Activated naive CD4-positive, alpha-beta T cell treated with anti-CD3 and anti-CD28 coated beads for 36 hours (primary cell): ENCODE data around the gene MAD1L1. TPM values are rescaled to one million over a fixed set of nuclear protein-coding genes. Genes with fewer than 3 reads are reported as not detected.

Experiments
- CTCF ChIA-PET: fragments of 350-600 bp; sonication (Branson Sonifier 250); formaldehyde crosslinking; loops from one replicate; lab custom pipeline; 2021; ENCODE audit warnings: antibody characterized with exemption; lab: Charles Lee
- DNase-seq: peaks from one replicate; pipeline ENCODE4 v3.0.0-alpha.2; 2020
- H3K27ac Mint-ChIP-seq: one replicate; pipeline ENCODE4 v1.8.0; 2021; ENCODE audit warnings: mild to moderate bottlenecking, mixed read lengths
- H3K27me3 Mint-ChIP-seq: one replicate; pipeline ENCODE4 v1.8.0; 2021; ENCODE audit warnings: low read depth, mixed read lengths
- H3K36me3 Mint-ChIP-seq: one replicate; pipeline ENCODE4 v1.8.0; 2021; ENCODE audit warnings: low read depth, mixed read lengths
- H3K4me1 Mint-ChIP-seq: one replicate; pipeline ENCODE4 v1.8.0; 2021; ENCODE audit warnings: low read depth, mixed read lengths
- H3K4me3 Mint-ChIP-seq: one replicate; pipeline ENCODE4 v1.8.0; 2021; ENCODE audit warnings: mild to moderate bottlenecking, moderate library complexity, mixed read lengths
- H3K9me3 Mint-ChIP-seq: one replicate; pipeline ENCODE4 v1.8.0; 2021; ENCODE audit warnings: mixed read lengths
- intact Hi-C: fragments of 100-400 bp; cut with micrococcal nuclease; formaldehyde crosslinking; loops from one replicate; pipeline ENCODE4 v1.15.1; 2023
- total RNA-seq, 2 experiments: library from RNA; stranded (reverse); gene quantifications; one replicate each; pipeline ENCODE4 v1.2.3, GENCODE V29; 2021

MAD1L1 gene
- total RNA-seq, 2 experiments from 2014 or later = 37.5 to 40.2 TPM

DNA sequence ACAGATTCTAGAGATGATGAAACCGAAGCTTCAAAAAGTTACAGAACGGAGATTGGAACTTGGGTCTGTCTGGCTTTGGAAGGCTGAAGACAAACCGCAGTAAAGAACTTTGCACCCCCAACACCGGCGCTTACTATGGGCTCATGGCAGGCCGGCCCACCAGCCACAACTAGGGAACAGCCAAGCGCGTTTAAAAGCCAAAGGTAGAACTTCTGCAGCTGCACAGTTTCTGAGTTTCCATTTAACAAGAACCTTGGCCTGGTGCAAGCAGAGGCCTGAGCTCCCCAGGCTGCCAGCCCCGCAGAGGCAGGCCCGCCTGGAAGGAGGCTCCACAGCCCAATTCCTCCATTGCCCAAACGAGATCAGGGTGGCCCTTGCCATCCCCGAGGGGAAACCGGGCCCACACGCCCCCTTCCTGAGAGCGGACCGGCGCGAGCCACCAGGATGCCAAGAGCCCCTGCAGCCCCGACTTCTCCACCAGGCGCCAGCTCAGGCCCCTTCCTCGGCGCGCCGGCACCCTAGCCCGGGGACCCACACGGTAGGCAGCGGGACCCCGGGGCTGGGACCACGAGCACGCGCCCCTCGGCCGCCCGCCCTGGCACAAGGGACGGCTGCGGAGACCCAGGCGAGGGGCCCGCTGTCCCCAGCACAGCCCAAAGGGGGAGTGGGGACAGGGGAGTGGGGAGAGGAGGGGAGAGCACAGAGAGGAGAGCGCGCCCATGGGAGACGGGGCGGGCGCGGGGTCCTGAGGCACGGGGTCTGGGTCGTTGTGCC, 566 bp downstream of the MAD1L1 start:
- H3K27me3 Mint-ChIP-seq = no peaks in the 10 kb centered on the region
- no peaks in the 10 kb centered on the region for H3K9me3 Mint-ChIP-seq
- H3K4me3 Mint-ChIP-seq = peak overlapping the region; percentile 88
- H3K27ac Mint-ChIP-seq = peak overlapping the region; percentile 46
- intact Hi-C loops = loop anchor here (1.0 to 5.0 kb wide), 4 partner anchors 10 to 325 kb away; partner anchors contain the start of genes BRAT1, IQCE, MRM2 and NUDT1
- peak; percentile 22 for DNase-seq
- peaks cover 23% of the 10 kb centered on the region for H3K36me3 Mint-ChIP-seq
- peaks cover 32% of the 10 kb centered on the region for H3K4me1 Mint-ChIP-seq
- CTCF ChIA-PET = interaction anchor here (1.2 kb wide), 1 partner anchor 116 kb away, joined by 3 read pairs; no protein-coding TSS in a partner anchor

DNA sequence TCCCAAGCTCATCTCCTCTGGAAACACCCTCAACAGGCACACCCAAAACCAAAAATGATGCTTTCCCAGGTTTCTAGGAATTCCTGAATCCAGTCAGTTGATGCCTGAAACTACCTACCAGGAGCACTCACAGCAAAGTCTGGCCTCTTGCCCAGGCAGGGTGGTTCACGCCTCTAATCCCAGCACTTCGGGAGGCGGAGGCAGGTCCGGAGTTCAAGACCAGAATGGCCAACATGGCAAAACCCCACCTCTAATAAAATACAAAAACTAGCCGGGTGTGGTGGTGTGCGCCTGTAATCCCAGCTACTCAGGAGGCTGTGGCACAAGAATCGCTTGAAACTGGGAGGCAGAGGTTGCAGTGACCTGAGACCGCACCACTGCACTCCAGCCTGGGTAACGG, 1.9 kb downstream of the MAD1L1 start:
- DNase-seq = no peak
- H3K4me1 Mint-ChIP-seq = peaks cover 30% of the 10 kb centered on the region
- intact Hi-C loops = loop anchor here (5.0 kb wide), 2 partner anchors 129 to 326 kb away; partner anchors contain the start of genes BRAT1 and IQCE
- CTCF ChIA-PET = interaction anchor here (1.2 kb wide), 1 partner anchor 117 kb away, joined by 3 read pairs; no protein-coding TSS in a partner anchor
- H3K4me3 Mint-ChIP-seq = no peak overlapping the region
- H3K36me3 Mint-ChIP-seq = peaks cover 19% of the 10 kb centered on the region
- H3K27me3 Mint-ChIP-seq = no peaks in the 10 kb centered on the region
- no peaks in the 10 kb centered on the region for H3K9me3 Mint-ChIP-seq
- no peak overlapping the region for H3K27ac Mint-ChIP-seq

DNA sequence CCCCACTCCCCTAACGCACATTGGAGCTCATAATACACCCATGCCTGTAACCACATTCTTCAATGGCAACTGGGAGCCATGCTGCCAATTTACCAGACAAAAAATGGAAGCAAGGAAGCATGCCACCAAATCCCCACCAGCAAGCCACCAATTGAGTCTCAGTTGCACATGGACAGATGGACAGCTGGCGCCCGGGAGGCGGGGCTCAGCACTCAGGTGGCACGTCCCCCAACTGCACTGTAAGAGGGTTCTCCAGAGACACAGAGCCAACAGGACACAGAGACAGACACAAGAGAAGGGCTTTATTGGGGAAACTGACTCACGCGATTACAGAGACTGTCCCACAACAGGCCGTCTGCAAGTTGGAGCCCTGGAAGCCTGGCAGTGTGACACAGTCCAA, 2.5 kb downstream of the MAD1L1 start:
- Mint-ChIP-seq H3K4me3 (no peak overlapping the region), H3K36me3 (peaks cover 17% of the 10 kb centered on the region), H3K4me1 (peaks cover 30% of the 10 kb centered on the region), H3K27ac (no peak overlapping the region), H3K9me3 (no peaks in the 10 kb centered on the region), H3K27me3 (no peaks in the 10 kb centered on the region)
- intact Hi-C loops = loop anchor here (5.0 kb wide), 2 partner anchors 128 to 327 kb away; partner anchors contain the start of genes BRAT1 and IQCE
- no peak for DNase-seq
- CTCF ChIA-PET = no interaction called here

DNA sequence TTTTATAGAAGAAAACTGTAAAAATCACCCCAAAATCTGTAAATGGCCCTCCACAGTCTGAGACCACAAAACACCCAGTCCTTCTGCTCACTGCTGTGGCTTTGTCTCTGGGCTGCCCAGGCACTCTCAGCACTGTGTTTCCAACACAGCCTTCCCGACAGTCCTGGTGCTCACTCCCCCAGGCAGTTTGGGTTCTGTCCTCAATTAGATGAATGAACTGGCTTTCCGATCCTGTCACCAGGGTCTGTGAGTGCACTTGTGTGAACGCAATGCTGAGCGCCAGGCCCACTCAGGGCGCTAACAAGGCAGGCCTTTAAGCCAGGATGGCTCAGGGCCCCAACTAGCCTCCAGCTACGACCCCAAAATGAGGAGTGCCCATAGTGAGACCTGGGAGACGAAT, 3.3 kb downstream of the MAD1L1 start:
- intact Hi-C loops = no loop called here
- CTCF ChIA-PET = no interaction called here
- DNase-seq = no peak
- H3K9me3 Mint-ChIP-seq = no peaks in the 10 kb centered on the region
- H3K4me1 Mint-ChIP-seq = peaks cover 30% of the 10 kb centered on the region
- no peak overlapping the region for H3K4me3 Mint-ChIP-seq
- no peak overlapping the region for H3K27ac Mint-ChIP-seq
- H3K27me3 Mint-ChIP-seq = no peaks in the 10 kb centered on the region
- H3K36me3 Mint-ChIP-seq = peaks cover 14% of the 10 kb centered on the region

DNA sequence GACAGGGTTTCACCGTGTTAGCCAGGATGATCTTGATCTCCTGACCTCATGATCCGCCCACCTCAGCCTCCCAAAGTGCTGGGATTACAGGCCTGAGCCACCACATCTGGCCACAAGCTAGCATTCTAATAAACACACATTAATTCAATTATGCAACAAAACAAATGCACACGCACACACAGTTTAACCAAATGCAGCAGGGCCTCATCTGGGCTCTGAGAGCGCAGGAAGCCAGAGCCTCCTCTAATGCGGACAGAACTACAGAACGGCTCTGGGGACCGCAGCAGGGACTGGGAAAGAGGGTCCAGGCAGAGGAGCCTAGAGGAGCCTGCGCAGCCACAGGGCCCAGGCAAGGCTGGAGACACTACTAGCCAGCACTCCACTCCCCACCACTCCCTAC, 3.8 kb downstream of the MAD1L1 start:
- Mint-ChIP-seq H3K4me3 (no peak overlapping the region), H3K27ac (no peak overlapping the region), H3K4me1 (peaks cover 30% of the 10 kb centered on the region), H3K27me3 (no peaks in the 10 kb centered on the region), H3K9me3 (no peaks in the 10 kb centered on the region), H3K36me3 (peaks cover 15% of the 10 kb centered on the region)
- intact Hi-C loops = no loop called here
- DNase-seq = no peak
- CTCF ChIA-PET = no interaction called here

DNA sequence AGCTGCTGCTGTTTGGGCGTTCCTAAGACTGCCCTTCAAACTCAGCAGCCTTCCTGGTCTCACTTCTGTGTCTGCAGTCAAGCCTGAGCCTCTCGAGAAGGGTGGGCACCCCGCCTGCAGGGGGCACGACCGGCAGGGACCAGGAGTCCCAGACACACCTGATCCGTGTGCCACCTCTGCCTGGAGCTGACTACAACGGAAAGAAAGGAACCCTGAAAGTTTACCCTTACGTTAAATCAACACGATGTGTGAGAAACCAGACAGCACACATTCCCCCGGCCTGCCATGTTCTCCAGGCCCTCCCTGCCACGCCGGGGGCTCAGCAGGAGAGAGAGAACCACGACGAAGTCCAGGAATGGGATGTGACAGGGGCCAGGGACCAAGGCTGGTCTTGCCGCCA, 5.0 kb downstream of the MAD1L1 start:
- no peak overlapping the region for H3K4me3 Mint-ChIP-seq
- H3K27me3 Mint-ChIP-seq = no peaks in the 10 kb centered on the region
- intact Hi-C loops = no loop called here
- no peaks in the 10 kb centered on the region for H3K9me3 Mint-ChIP-seq
- H3K36me3 Mint-ChIP-seq = peaks cover 14% of the 10 kb centered on the region
- CTCF ChIA-PET = no interaction called here
- DNase-seq = no peak
- peaks cover 24% of the 10 kb centered on the region for H3K4me1 Mint-ChIP-seq
- no peak overlapping the region for H3K27ac Mint-ChIP-seq

DNA sequence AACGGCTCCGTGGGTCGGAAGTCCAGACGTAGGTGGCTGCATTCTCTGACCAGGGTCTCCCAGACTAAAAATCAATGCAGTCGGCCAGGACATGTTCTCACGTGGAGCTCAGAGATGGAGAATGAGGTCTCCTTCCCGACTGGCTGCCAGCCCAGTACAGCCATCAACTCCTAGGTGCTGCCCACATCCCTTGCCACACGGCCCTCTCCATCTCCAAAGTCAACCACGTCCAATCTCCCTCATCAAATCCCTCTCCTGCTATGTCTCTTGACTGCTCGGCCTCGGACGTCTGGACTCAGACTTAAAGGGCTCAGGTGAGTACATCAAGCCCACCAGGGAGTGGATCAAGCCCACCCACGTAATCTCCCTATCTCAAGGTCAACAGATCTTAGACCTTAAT, 6.9 kb downstream of the MAD1L1 start:
- Mint-ChIP-seq H3K27me3 (no peaks in the 10 kb centered on the region), H3K4me1 (peaks cover 14% of the 10 kb centered on the region), H3K9me3 (no peaks in the 10 kb centered on the region), H3K4me3 (no peak overlapping the region), H3K36me3 (peaks cover 14% of the 10 kb centered on the region), H3K27ac (no peak overlapping the region)
- intact Hi-C loops = no loop called here
- DNase-seq = no peak
- CTCF ChIA-PET = no interaction called here

DNA sequence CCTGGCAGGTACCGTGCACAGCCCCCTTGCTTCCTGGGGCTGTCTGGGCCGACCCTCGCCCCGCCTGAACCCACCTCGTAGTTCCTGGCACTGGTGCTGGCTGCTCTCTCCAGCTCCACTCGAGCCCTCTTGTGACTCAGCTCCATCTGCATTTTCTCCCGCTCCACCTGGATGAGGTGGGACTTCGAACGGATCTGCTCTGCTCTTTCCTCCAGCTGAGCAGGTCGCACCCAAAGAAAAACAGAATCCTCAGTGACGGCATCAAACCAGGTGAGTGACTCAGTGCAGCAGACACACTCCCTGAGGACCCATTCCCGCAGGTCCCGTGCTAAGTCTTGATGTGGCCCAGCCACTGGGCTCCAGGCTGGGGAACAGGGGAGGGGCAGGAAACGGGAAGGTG, 7.4 kb downstream of the MAD1L1 start:
- no peak for DNase-seq
- Mint-ChIP-seq H3K27ac (no peak overlapping the region), H3K9me3 (no peaks in the 10 kb centered on the region), H3K4me3 (no peak overlapping the region), H3K36me3 (peaks cover 14% of the 10 kb centered on the region), H3K4me1 (peaks cover 9% of the 10 kb centered on the region), H3K27me3 (no peaks in the 10 kb centered on the region)
- CTCF ChIA-PET = interaction anchor here (0.7 kb wide), 1 partner anchor 14 kb away, joined by 3 read pairs; no protein-coding TSS in a partner anchor
- intact Hi-C loops = no loop called here

DNA sequence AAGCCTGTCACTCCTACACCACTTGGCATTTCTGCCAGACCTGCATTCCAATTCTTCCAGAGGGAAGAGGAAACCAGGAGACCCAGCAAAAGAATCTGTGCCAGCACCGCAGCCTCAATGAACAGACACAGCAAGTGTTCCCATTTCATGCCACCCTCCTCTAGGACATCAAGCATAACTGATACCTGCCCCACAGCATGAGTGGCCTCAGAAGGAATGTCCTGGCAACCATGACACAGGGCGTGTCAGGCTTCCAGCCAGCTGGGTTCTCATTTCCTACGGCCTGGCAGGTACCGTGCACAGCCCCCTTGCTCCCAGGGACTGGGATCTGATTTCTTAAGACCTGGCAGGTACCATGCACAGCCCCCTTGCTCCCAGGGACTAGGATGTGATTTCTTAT, 7.8 kb downstream of the MAD1L1 start:
- CTCF ChIA-PET = interaction anchor here (0.7 kb wide), 1 partner anchor 14 kb away, joined by 3 read pairs; no protein-coding TSS in a partner anchor
- Mint-ChIP-seq H3K36me3 (peaks cover 10% of the 10 kb centered on the region), H3K4me3 (no peak overlapping the region), H3K4me1 (peaks cover 5% of the 10 kb centered on the region), H3K9me3 (no peaks in the 10 kb centered on the region), H3K27me3 (no peaks in the 10 kb centered on the region), H3K27ac (no peak overlapping the region)
- intact Hi-C loops = no loop called here
- DNase-seq = no peak

DNA sequence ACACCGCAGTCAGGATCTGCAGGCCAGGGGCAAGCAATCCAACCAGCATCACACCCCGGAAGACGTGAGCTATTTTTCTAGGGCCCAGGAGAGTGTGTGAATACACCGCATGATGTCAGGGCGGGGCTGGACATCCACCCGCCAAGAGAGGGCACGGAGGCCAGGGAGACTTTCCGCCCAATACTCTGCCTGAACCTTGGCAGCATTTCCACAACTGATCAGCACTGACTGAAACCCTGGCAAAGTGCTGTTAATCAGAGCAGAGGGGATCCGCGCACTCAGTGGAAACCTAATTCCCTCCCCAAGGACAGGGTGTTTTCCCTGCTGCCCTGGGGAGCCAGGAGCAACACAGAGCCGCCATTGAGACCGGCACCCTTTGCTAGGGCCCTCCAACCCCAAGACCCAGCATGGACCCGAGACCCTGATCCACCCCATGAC, 8.2 kb downstream of the MAD1L1 start:
- H3K4me3 Mint-ChIP-seq = no peak overlapping the region
- DNase-seq = no peak
- H3K9me3 Mint-ChIP-seq = no peaks in the 10 kb centered on the region
- no peak overlapping the region for H3K27ac Mint-ChIP-seq
- H3K36me3 Mint-ChIP-seq = peaks cover 8% of the 10 kb centered on the region
- H3K27me3 Mint-ChIP-seq = no peaks in the 10 kb centered on the region
- peaks cover under 1% of the 10 kb centered on the region for H3K4me1 Mint-ChIP-seq
- CTCF ChIA-PET = no interaction called here
- intact Hi-C loops = no loop called here

DNA sequence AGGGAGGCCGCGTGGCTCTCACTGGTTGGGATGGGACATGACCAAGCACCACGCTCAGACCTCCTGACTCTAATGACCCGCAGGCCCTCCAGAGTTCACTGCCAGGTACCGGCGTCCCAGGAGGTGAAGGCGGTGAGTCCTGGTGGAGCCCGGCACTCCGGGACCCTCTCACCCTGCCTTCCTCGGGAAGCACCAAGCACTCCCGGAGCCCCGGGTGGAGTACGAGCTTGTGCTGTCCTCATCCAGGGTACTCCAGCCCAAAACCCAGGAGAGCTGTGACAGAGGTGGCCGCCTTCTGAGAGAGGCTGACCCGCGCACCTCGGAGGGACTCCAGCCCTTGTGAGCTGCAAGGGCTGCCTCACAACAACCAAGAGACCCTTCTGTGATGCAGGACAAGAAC, 9.4 kb downstream of the MAD1L1 start:
- intact Hi-C loops = no loop called here
- Mint-ChIP-seq H3K4me3 (no peak overlapping the region), H3K4me1 (no peaks in the 10 kb centered on the region), H3K9me3 (no peaks in the 10 kb centered on the region), H3K36me3 (peaks cover 8% of the 10 kb centered on the region), H3K27ac (no peak overlapping the region), H3K27me3 (no peaks in the 10 kb centered on the region)
- no peak for DNase-seq
- CTCF ChIA-PET = no interaction called here

DNA sequence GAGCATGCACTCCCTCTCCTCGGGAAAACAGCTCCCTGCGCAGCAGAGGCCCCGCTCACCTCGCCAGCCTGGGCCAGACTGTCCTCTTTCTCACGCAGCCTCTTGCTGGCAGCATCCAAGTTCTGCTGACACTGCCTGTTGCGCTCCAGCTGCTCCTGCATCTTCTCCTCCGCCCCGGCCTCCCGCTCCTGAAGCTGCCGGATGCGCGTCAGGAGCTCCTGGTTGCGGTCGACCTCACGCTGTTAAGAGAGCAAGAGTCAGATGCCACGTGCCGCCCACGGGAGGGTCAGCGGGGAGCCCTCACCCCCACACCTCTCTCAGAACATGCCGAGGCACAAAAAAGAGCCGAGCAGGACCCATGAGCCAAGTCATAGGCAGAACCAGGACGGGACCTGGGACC, 10.2 kb downstream of the MAD1L1 start:
- H3K4me3 Mint-ChIP-seq = no peak overlapping the region

DNA sequence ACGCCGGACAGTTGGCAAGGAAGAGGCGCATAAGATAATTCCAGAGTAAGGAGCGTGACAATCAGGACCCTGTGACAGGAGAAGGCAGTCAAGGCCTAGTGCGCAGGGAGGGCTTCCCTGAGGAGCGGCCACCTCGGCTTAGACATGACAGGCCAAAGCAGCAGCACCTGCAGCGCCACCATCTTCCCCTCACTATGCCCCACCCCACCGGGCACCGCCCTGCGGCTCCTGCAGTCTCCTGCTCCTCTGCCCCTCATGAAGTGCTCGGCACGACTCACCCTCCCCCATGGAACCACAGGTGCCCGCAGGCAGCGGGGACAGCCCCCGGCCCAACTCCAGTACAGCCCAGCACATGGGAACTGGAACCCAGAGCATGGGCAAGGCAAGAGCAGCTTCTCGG, 11.8 kb downstream of the MAD1L1 start:
- intact Hi-C loops = no loop called here
- Mint-ChIP-seq H3K9me3 (no peaks in the 10 kb centered on the region), H3K4me1 (no peaks in the 10 kb centered on the region), H3K27ac (no peak overlapping the region), H3K27me3 (no peaks in the 10 kb centered on the region), H3K36me3 (peaks cover 20% of the 10 kb centered on the region), H3K4me3 (no peak overlapping the region)
- DNase-seq = no peak
- CTCF ChIA-PET = no interaction called here

More for the DNA sequence above, 10.2 kb downstream of the MAD1L1 start:
- H3K4me1 Mint-ChIP-seq = no peaks in the 10 kb centered on the region
- no peaks in the 10 kb centered on the region for H3K9me3 Mint-ChIP-seq
- H3K36me3 Mint-ChIP-seq = peaks cover 14% of the 10 kb centered on the region
- no peaks in the 10 kb centered on the region for H3K27me3 Mint-ChIP-seq
- CTCF ChIA-PET = interaction anchor here (0.7 kb wide), 1 partner anchor 489 kb away, joined by 3 read pairs; no protein-coding TSS in a partner anchor
- no peak for DNase-seq
- no peak overlapping the region for H3K27ac Mint-ChIP-seq
- intact Hi-C loops = no loop called here
